ENCODE measurements around the gene VWDE. TPM values are rescaled to one million over a fixed set of nuclear protein-coding genes. Genes with fewer than 3 reads are reported as not detected.

VWDE gene
- total and polyA plus RNA-seq, 2 of the 13 experiments (the other 11 are each of a cell fraction or from before 2014, with no cell fraction given) = 0.12 to 0.27 TPM

DNA sequence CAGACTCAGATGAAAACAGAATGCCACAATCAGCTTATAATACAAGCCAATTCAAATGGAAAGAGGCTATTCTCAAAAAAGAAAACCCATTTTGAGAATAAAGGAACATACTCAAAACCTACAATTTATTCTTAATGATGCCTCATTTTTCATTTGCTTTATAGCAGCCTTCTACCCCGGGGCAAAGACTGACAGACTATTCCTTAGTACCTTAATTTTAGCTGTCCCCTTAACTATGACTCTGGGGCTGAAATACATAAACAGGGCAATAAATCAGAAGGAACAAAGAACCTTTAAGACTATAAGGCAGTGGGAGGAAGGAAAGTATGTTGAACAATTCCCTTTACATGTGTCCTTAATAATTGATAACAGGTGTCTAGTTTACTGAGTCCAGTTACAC, 115.8 kb downstream of the VWDE start (continued):
- TF ChIP-seq, protein P1, sequence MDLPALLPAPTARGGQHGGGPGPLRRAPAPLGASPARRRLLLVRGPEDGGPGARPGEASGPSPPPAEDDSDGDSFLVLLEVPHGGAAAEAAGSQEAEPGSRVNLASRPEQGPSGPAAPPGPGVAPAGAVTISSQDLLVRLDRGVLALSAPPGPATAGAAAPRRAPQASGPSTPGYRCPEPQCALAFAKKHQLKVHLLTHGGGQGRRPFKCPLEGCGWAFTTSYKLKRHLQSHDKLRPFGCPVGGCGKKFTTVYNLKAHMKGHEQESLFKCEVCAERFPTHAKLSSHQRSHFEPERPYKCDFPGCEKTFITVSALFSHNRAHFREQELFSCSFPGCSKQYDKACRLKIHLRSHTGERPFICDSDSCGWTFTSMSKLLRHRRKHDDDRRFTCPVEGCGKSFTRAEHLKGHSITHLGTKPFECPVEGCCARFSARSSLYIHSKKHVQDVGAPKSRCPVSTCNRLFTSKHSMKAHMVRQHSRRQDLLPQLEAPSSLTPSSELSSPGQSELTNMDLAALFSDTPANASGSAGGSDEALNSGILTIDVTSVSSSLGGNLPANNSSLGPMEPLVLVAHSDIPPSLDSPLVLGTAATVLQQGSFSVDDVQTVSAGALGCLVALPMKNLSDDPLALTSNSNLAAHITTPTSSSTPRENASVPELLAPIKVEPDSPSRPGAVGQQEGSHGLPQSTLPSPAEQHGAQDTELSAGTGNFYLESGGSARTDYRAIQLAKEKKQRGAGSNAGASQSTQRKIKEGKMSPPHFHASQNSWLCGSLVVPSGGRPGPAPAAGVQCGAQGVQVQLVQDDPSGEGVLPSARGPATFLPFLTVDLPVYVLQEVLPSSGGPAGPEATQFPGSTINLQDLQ (CRISPR knock-in tag; IDR thresholded peaks at IDR 0.05) = no peak

DNA sequence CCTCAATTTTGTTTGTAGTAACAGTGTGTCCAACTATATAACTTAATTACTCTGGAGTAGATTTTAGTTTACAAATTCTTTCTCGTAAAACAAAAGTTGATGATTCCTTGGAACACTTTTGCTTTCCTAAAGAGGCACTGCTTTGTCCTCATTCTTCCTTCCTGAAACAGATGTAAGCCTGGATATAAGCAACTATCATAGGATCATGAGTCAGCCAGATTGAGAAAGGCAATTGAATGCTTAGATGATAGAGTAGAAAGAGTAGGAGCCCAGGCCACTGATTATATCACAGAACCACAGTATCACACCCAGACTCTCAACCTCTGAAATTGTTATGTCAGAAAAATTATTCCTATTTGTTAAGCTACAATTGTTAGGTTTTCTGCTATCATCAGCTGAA, 122.6 kb downstream of the VWDE start:
- POLR2A ChIA-PET = no interaction called here
- in situ Hi-C loops (cut with HindIII; ENCODE audit: extremely low pct_ligation_motif_present, low pct_unique_long_range_greater_than_20kb) = no loop called here
- Histone ChIP-seq H3K4me2 (ENCODE audit: low read depth, low read length) (no peak overlapping the region), H3K79me2 (ENCODE audit: insufficient read depth, low read length) (no peaks in the 10 kb centered on the region), H3K27ac (ENCODE audit: extremely low read length, insufficient read depth, low read length) (no peak overlapping the region), H3K36me3 (replicated peaks in 1 of 2; ENCODE audit: control insufficient read depth in 1 of 2, insufficient read depth in 2 of 2, low read length in 2 of 2) (no peaks in the 10 kb centered on the region), H3K4me3 (replicated peaks in 1 of 3; ENCODE audit: insufficient read depth in 1 of 3, low read depth in 2 of 3, low read length in 3 of 3) (no peak overlapping the region), H3K27me3 (ENCODE audit: control insufficient read depth in 1 of 2, insufficient read depth in 2 of 2, low read length in 2 of 2) (no peaks in the 10 kb centered on the region), H3K4me1 (ENCODE audit: insufficient read depth, low read length) (no peaks in the 10 kb centered on the region), H4K20me1 (ENCODE audit: insufficient read depth, low read length) (no peaks in the 10 kb centered on the region), H3K9ac (ENCODE audit: insufficient read depth, low read depth, low read length) (no peak overlapping the region), H2AFZ (ENCODE audit: low read length) (no peak overlapping the region), H3K9me3 (ENCODE audit: low read length) (no peaks in the 10 kb centered on the region)
- 45% methylated on average over 1 of the region's 1 CpG for WGBS (ENCODE audit: low lambda C conversion rate)
- BruUV-seq (replicated peaks) = no TSS peak
- no peak for TF ChIP-seq ZNF431 (CRISPR knock-in tag; IDR thresholded peaks at IDR 0.05; ENCODE audit: borderline replicate concordance, low read depth)
- no peak for DNase-seq (ENCODE audit: low spot score)
- FAIRE-seq = no peak
- intact Hi-C loops (cut with micrococcal nuclease; ENCODE audit: unreplicated experiment) = no loop called here
- no peak for ATAC-seq
- CTCF ChIA-PET (ENCODE audit: low intra/inter-chr PET ratio, low total read pairs) = no interaction called here

Other genes with a start within 250 kb of the VWDE start
- 23.4 and 25.1 TPM in 2 replicates for gene TMEM106B, start 192.6 kb downstream of the VWDE start, total RNA-seq (2016; rRNA removed; fragmentation: Illumina TruSeq; extraction: Trizol)
- 16.8 and 17.7 TPM in 2 replicates for gene TMEM106B, start 192.6 kb downstream of the VWDE start, polyA plus RNA-seq (2011; rRNA removed)
- gene SCIN, start 166.9 kb upstream of the VWDE start, total RNA-seq (2016; rRNA removed; fragmentation: Illumina TruSeq; extraction: Trizol) = not detected in 2 replicates
- not detected in 2 replicates for gene SCIN, start 166.9 kb upstream of the VWDE start, polyA plus RNA-seq (2011; rRNA removed)

Data from HepG2 (cell line).